GM12878 (cell line): ENCODE measurements around the gene NPW. TPM values are rescaled to one million over a fixed set of nuclear protein-coding genes. Genes with fewer than 3 reads are reported as not detected.

ENCODE experiments used
- ATAC-seq: fragments of 200-7000 bp; cut with Tn5 transposase; 3 replicates; pipeline ENCODE4 v1.9.1; 2020; ENCODE audit warnings: mild to moderate bottlenecking, moderate library complexity
- BruUV-seq: library from RNA; stranded (reverse); fragments of 400-500 nt; replicated peaks from 2 replicates; lab custom pipeline; 2021; lab: Mats Ljungman, UMichigan
- CTCF ChIA-PET: fragments of 300-600 bp; sonication (Branson Sonifier 250); formaldehyde crosslinking; extraction: SDS; loops from one replicate; lab custom pipeline; 2021; ENCODE audit warnings: inconsistent platforms; lab: Yijun Ruan, JAX
- POLR2A ChIA-PET: fragments of 350-600 bp; formaldehyde crosslinking; extraction: SDS; loops from one replicate; lab custom pipeline; 2021; ENCODE audit warnings: inconsistent platforms; lab: Charles Lee
- RAD21 ChIA-PET: fragments of 300-600 bp; sonication (Branson Sonifier 250); formaldehyde crosslinking; loops from one replicate; lab custom pipeline; 2023; ENCODE audit warnings: antibody characterized with exemption; ENCODE audit not compliant: unreplicated experiment; lab: Charles Lee
- SMC1A ChIA-PET: fragments of 300-600 bp; sonication (Branson Sonifier 250); formaldehyde crosslinking; loops from one replicate; lab custom pipeline; 2023; ENCODE audit not compliant: unreplicated experiment, uncharacterized antibody; lab: Charles Lee
- DNase-seq: peaks from one replicate; pipeline ENCODE4 v3.0.0-alpha.2; 2011; ENCODE audit warnings: low read depth, low spot score
- FAIRE-seq: peaks from 3 replicates; lab custom pipeline; 2011; peaks lifted over from hg19 to GRCh38; lab: Jason Lieb, UNC
- H2AFZ ChIP-seq: 2 replicates; pipeline ENCODE4 v1.6.0; 2011; ENCODE audit warnings: low read depth, low read length, control low read depth; ENCODE audit not compliant: control insufficient read depth
- H3K27ac ChIP-seq: 2 replicates; pipeline ENCODE4 v1.5.1; 2011; ENCODE audit warnings: control low read depth; ENCODE audit not compliant: control insufficient read depth, insufficient read depth
- H3K27me3 ChIP-seq, 2 experiments: replicated peaks in 1 of 2; 2 replicates each; pipeline versions ENCODE4 v1.6.0 to v1.6.1; 2011; ENCODE audit warnings: low read length in 1 of 2; ENCODE audit not compliant: control insufficient read depth in 2 of 2, insufficient read depth in 2 of 2
- H3K36me3 ChIP-seq, 2 experiments: 2 replicates each; pipeline ENCODE4 v1.5.1; 2011; ENCODE audit warnings: low read length in 1 of 2; ENCODE audit not compliant: control insufficient read depth in 2 of 2, insufficient read depth in 2 of 2
- H3K4me1 ChIP-seq: 2 replicates; pipeline ENCODE4 v1.6.1; 2011; ENCODE audit warnings: mild to moderate bottlenecking, low read length, moderate library complexity, mixed read lengths; ENCODE audit not compliant: control insufficient read depth, insufficient read depth
- H3K4me2 ChIP-seq: 2 replicates; pipeline ENCODE4 v1.6.0; 2011; ENCODE audit warnings: control low read depth; ENCODE audit not compliant: control insufficient read depth, insufficient read depth
- H3K4me3 ChIP-seq: fragments of 200-600 bp; sonication (generic); 2 replicates; pipeline ENCODE4 v1.5.1; 2016
- H3K79me2 ChIP-seq: 2 replicates; pipeline ENCODE4 v1.6.0; 2011; ENCODE audit warnings: low read length; ENCODE audit not compliant: control insufficient read depth, insufficient read depth
- H3K9ac ChIP-seq: 2 replicates; pipeline ENCODE4 v1.8.0; 2011; ENCODE audit warnings: low read length, control low read depth, mixed read lengths; ENCODE audit not compliant: control insufficient read depth, insufficient read depth
- H3K9me3 ChIP-seq: replicated peaks from 3 replicates; pipeline ENCODE4 v1.5.1; 2011; ENCODE audit warnings: mild to moderate bottlenecking, low read length; ENCODE audit not compliant: control insufficient read depth, insufficient read depth
- H4K20me1 ChIP-seq: 2 replicates; pipeline ENCODE4 v1.6.0; 2011; ENCODE audit not compliant: control insufficient read depth, insufficient read depth
- ASH2L ChIP-seq: fragments of 300-600, 200-600 bp; sonication (generic); IDR thresholded peaks from 2 replicates; pipeline ENCODE4 v1.6.1; 2017; ENCODE audit warnings: low read depth, mild to moderate bottlenecking, borderline replicate concordance
- BHLHE40 ChIP-seq, 2 experiments: fragments of 450-650 bp in 1 of 2; IDR thresholded peaks; 2 replicates each; pipeline ENCODE4 v1.6.1; 2011 to 2017; ENCODE audit warnings: low read depth in 2 of 2, borderline replicate concordance in 1 of 2, improper control_type of control experiment in 1 of 2, low read length in 1 of 2, mild to moderate bottlenecking in 1 of 2
- CBX5 ChIP-seq: sonication (generic); IDR thresholded peaks from 2 replicates; pipeline ENCODE4 v1.6.1; 2016; ENCODE audit warnings: low read depth, moderate library complexity, mild to moderate bottlenecking, inconsistent platforms
- DPF2 ChIP-seq: fragments of 450-650 bp; IDR thresholded peaks from 2 replicates; pipeline ENCODE4 v1.6.1; 2017; ENCODE audit warnings: mild to moderate bottlenecking
- ESRRA ChIP-seq: IDR thresholded peaks from 2 replicates; pipeline ENCODE4 v1.6.1; 2012; ENCODE audit warnings: mild to moderate bottlenecking, low read length, improper control_type of control experiment
- EZH2 ChIP-seq: IDR thresholded peaks from 2 replicates; pipeline ENCODE4 v1.6.1; 2012; ENCODE audit warnings: low read depth, mild to moderate bottlenecking, control low read depth, inconsistent platforms, low read length, borderline replicate concordance; ENCODE audit not compliant: control insufficient read depth
- JUND ChIP-seq: IDR thresholded peaks from 2 replicates; pipeline ENCODE4 v1.6.1; 2012; ENCODE audit warnings: low read depth, mild to moderate bottlenecking, low read length, improper control_type of control experiment, moderate library complexity
- NFYA ChIP-seq: IDR thresholded peaks from 2 replicates; pipeline ENCODE4 v1.6.1; 2011; ENCODE audit warnings: low read depth, mild to moderate bottlenecking, low read length, improper control_type of control experiment, borderline replicate concordance
- POU2F2 ChIP-seq: IDR thresholded peaks from 3 replicates; pipeline ENCODE4 v1.6.1; 2011; ENCODE audit warnings: low read depth, mild to moderate bottlenecking, low read length, borderline replicate concordance
- RAD51 ChIP-seq: fragments of 450-650 bp; IDR thresholded peaks from 2 replicates; pipeline ENCODE4 v1.6.1; 2016; ENCODE audit warnings: moderate library complexity, mild to moderate bottlenecking, inconsistent platforms
- SIN3A ChIP-seq: IDR thresholded peaks from 2 replicates; pipeline ENCODE4 v1.6.1; 2012; ENCODE audit warnings: low read depth, low read length, improper control_type of control experiment
- TBL1XR1 ChIP-seq: IDR thresholded peaks from 2 replicates; pipeline ENCODE4 v1.6.1; 2012; ENCODE audit warnings: low read depth, low read length, improper control_type of control experiment
- TCF7 ChIP-seq: IDR thresholded peaks from 2 replicates; pipeline ENCODE4 v1.6.1; 2014; ENCODE audit warnings: antibody characterized with exemption, borderline replicate concordance
- ZNF207 ChIP-seq: fragments of 450-650 bp; IDR thresholded peaks from 2 replicates; pipeline ENCODE4 v1.6.1; 2014; ENCODE audit warnings: antibody characterized with exemption, mild to moderate bottlenecking, borderline replicate concordance
- ZNF24 ChIP-seq: fragments of 450-650 bp; IDR thresholded peaks from 2 replicates; pipeline ENCODE4 v1.6.1; 2017; ENCODE audit warnings: antibody characterized with exemption, mild to moderate bottlenecking
- WGBS: methylation state at CpG from one replicate; pipeline ENCODE4 v1.1.6; 2016; ENCODE audit warnings: low lambda C conversion rate; ENCODE audit not compliant: insufficient replicate concordance, insufficient coverage; ENCODE audit errors: missing lambda C conversion rate; 5-methylcytosine and 5-hydroxymethylcytosine counted together
- in situ Hi-C: fragments of 300-500 bp; cut with MboI; formaldehyde crosslinking; loops from 9 replicates; pipeline ENCODE4 v1.14.3; 2018; ENCODE audit warnings: mixed read lengths
- intact Hi-C: fragments of 100-400 bp; cut with micrococcal nuclease; formaldehyde crosslinking; loops from one replicate; pipeline ENCODE4 v1.14.2; 2022; ENCODE audit not compliant: unreplicated experiment
- polyA plus RNA-seq, 11 experiments: library from polyadenylated mRNA; depleted of rRNA in 4 of 11; unstranded in 6 of 11; stranded (reverse) in 5 of 11; fragments of >200 nt; fragmentation: Nextera tagmentation in 4 of 11; fragmentation: Illumina TruSeq in 1 of 11; extraction: Ambion mirVana in 4 of 11; extraction: Trizol in 1 of 11; gene quantifications; 1 replicate in 1 of 11; 2 replicates in 10 of 11; pipeline versions ENCODE4 v1.2.1 to v1.2.3, GENCODE V29; 2011 to 2016; ENCODE audit warnings: inconsistent platforms in 2 of 11, missing spikeins in 2 of 11, low read depth in 1 of 11
- total RNA-seq, 4 experiments: library from RNA; depleted of rRNA in 3 of 4; stranded (reverse); fragments of >200 nt in 3 of 4; fragmentation: Illumina TruSeq in 1 of 4; extraction: Trizol in 1 of 4; gene quantifications; 2 replicates each; pipeline versions ENCODE4 v1.2.1 to v1.2.3, GENCODE V29; 2013 to 2021
- TF ChIP-seq, protein P1 (sequence below): IDR thresholded peaks from 2 replicates; pipeline ENCODE4 v1.6.1; 2012; ENCODE audit warnings: mild to moderate bottlenecking, low read depth, low read length
- TF ChIP-seq, protein P2 (sequence below): fragments of 450-650 bp; IDR thresholded peaks from 2 replicates; pipeline ENCODE4 v1.6.1; 2018; ENCODE audit warnings: borderline replicate concordance, mild to moderate bottlenecking; ENCODE audit not compliant: partially characterized antibody

The NPW gene
- total and polyA plus RNA-seq, 10 of the 15 experiments (the other 5 are each of a cell fraction or from before 2014, with no cell fraction given): 0.23 to 2.5 (median 0.98) TPM; not detected in 4

DNA sequence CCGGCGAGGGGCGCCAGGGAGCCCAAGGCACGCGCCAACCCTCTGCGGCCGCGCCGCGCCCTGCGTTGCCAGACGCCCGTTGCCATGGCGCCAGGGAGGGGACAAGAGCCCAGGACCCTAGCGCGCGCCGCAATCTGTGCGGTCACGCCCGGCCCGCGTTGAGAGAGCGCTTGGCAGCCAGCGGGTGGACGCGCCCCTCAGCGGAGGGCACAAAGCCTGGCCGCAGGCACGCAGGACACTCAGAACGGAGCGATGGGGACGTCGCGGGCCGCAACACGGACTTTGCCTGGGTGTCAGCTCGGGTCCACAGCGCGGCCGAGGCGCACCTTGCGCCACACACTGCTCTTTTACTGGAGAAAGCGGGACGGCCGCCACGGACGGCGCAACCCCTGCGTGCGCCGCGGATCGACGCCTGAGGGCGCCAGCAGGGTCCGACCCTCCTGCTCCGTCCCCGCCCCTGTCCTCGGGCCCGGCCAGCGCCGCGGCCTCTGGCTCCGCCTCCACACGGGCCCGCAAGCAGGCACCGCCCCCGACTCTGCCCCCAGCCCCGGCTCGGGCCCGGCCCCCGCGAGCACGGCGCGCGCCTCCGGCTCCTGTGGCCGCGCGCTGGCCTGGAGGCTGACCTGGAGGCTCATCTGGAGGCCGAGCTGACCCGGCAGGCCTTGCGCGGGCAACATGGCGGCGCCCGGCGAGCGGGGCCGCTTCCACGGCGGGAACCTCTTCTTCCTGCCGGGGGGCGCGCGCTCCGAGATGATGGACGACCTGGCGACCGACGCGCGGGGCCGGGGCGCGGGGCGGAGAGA, 35.8 kb upstream of the NPW start, which contains the start of gene GFER:
Gene GFER (plus strand): TSS at position 650 of the 803 bp plus-strand sequence. CDS start 26 bp downstream, at position 676.
- ATAC-seq (peak; percentile 91), DNase-seq (peak; percentile 43), FAIRE-seq (peak; percentile 38)
- RAD21 ChIA-PET: interaction anchor here (0.9 to 2.1 kb wide), 3 partner anchors 12 to 157 kb away, joined by 3 to 6 read pairs (median 3); partner anchors contain the start of gene TBL3
- no peaks in the 10 kb centered on the region; the same call in none of the 2 replicates for H3K79me2 ChIP-seq
- WGBS: under 1% methylated on average over 69 of the region's 109 CpGs
- H4K20me1 ChIP-seq: no peaks in the 10 kb centered on the region
- SMC1A ChIA-PET: no interaction called here
- in situ Hi-C loops (no loop called here), intact Hi-C loops (no loop called here)
- POLR2A ChIA-PET: interaction anchor here (4.7 kb wide), 1 partner anchor 12 kb away, joined by 21 read pairs; the partner anchor contains the start of gene TBL3
- BruUV-seq: no TSS peak
- H3K4me1 ChIP-seq: peaks cover 28% of the 10 kb centered on the region
- no peaks in the 10 kb centered on the region for H3K9me3 ChIP-seq
- H3K27ac ChIP-seq: no peak within 1 kb of the TSS
- H3K36me3 ChIP-seq: peaks cover 5 to 7% of the 10 kb centered on the region in 2 experiments; a peak in 3 of 4 replicates
- peak within 1 kb of the TSS; percentile 81 for H2AFZ ChIP-seq
- CTCF ChIA-PET: no interaction called here
- H3K4me2 ChIP-seq: peak within 1 kb of the TSS; percentile 95
- H3K4me3 ChIP-seq: peak within 1 kb of the TSS; percentile 87
- H3K27me3 ChIP-seq: 0 out of 4 replicates have a peak, but pooled peaks cover 0 to 5% of the 10 kb centered on the region in 2 experiments
- peak within 1 kb of the TSS; percentile 80 for H3K9ac ChIP-seq
- TF ChIP-seq SIN3A: peak; percentile 50; the same call in 1 of the 2 replicates
- TF ChIP-seq JUND: no peak
- no peak for TF ChIP-seq RAD51
- no peak for TF ChIP-seq TCF7
- peak; percentile 68; the same call in 1 of the 2 replicates for TF ChIP-seq ESRRA
- 0 out of 2 replicates have a peak, but pooled peaks have one; percentile 49 for TF ChIP-seq ASH2L
- TF ChIP-seq, protein P1, sequence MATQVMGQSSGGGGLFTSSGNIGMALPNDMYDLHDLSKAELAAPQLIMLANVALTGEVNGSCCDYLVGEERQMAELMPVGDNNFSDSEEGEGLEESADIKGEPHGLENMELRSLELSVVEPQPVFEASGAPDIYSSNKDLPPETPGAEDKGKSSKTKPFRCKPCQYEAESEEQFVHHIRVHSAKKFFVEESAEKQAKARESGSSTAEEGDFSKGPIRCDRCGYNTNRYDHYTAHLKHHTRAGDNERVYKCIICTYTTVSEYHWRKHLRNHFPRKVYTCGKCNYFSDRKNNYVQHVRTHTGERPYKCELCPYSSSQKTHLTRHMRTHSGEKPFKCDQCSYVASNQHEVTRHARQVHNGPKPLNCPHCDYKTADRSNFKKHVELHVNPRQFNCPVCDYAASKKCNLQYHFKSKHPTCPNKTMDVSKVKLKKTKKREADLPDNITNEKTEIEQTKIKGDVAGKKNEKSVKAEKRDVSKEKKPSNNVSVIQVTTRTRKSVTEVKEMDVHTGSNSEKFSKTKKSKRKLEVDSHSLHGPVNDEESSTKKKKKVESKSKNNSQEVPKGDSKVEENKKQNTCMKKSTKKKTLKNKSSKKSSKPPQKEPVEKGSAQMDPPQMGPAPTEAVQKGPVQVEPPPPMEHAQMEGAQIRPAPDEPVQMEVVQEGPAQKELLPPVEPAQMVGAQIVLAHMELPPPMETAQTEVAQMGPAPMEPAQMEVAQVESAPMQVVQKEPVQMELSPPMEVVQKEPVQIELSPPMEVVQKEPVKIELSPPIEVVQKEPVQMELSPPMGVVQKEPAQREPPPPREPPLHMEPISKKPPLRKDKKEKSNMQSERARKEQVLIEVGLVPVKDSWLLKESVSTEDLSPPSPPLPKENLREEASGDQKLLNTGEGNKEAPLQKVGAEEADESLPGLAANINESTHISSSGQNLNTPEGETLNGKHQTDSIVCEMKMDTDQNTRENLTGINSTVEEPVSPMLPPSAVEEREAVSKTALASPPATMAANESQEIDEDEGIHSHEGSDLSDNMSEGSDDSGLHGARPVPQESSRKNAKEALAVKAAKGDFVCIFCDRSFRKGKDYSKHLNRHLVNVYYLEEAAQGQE: no peak
- TF ChIP-seq TBL1XR1: peak; percentile 35; the same call in 1 of the 2 replicates
- peak; percentile 49; the same call in 1 of the 2 replicates for TF ChIP-seq ZNF207
- peak; percentile 74; the same call in 1 of the 2 replicates for TF ChIP-seq DPF2
- TF ChIP-seq, protein P2, sequence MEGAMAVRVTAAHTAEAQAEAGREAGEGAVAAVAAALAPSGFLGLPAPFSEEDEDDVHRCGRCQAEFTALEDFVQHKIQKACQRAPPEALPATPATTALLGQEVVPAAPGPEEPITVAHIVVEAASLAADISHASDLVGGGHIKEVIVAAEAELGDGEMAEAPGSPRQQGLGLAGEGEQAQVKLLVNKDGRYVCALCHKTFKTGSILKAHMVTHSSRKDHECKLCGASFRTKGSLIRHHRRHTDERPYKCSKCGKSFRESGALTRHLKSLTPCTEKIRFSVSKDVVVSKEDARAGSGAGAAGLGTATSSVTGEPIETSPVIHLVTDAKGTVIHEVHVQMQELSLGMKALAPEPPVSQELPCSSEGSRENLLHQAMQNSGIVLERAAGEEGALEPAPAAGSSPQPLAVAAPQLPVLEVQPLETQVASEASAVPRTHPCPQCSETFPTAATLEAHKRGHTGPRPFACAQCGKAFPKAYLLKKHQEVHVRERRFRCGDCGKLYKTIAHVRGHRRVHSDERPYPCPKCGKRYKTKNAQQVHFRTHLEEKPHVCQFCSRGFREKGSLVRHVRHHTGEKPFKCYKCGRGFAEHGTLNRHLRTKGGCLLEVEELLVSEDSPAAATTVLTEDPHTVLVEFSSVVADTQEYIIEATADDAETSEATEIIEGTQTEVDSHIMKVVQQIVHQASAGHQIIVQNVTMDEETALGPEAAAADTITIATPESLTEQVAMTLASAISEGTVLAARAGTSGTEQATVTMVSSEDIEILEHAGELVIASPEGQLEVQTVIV: no peak
- TF ChIP-seq BHLHE40 (IDR thresholded peaks at IDR 0.05; ENCODE audit: borderline replicate concordance in 1 of 2, low read depth in 2 of 2, low read length in 1 of 2): peak; percentile 45 to 85; a peak in 3 of 4 replicates
- peak; percentile 67 for TF ChIP-seq ZNF24
- TF ChIP-seq NFYA: no peak
- no peak for TF ChIP-seq EZH2
- TF ChIP-seq CBX5: no peak
- TF ChIP-seq POU2F2: peak; percentile 85
